Bronchus fibroblast of lung (primary cell): ENCODE measurements around the gene FLG2. TPM values are rescaled to one million over a fixed set of nuclear protein-coding genes. Genes with fewer than 3 reads are reported as not detected.

ENCODE experiments used
- total RNA-seq: library from RNA; depleted of rRNA; stranded (reverse); fragments of >200 nt; gene quantifications from 2 replicates; pipeline ENCODE4 v1.2.3, GENCODE V29; 2015

Gene FLG2
- not detected in 2 replicates for total RNA-seq

DNA sequence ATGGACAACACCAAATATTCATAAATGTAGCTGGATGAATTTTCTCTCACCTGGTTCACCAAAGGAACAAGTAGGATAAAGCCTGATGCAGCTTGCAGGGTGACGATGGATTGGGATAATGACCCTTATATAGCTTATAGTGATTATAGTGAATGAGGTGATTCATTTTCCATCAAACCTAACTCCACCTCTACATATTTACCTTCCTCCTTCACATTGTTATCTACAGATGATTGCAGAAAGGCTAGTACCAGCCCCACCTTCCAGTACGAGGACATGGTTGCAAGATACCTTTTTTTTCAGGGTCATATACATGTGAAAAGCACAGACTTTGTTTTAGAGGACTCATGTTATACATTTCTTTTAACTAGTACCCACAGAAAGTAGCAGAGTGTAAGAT is at the start of gene FLG2:
Gene FLG2 (minus strand): TSS at position 101 of the 400 bp plus-strand sequence. CDS start 1,122 bp downstream, outside the sequence.

DNA sequence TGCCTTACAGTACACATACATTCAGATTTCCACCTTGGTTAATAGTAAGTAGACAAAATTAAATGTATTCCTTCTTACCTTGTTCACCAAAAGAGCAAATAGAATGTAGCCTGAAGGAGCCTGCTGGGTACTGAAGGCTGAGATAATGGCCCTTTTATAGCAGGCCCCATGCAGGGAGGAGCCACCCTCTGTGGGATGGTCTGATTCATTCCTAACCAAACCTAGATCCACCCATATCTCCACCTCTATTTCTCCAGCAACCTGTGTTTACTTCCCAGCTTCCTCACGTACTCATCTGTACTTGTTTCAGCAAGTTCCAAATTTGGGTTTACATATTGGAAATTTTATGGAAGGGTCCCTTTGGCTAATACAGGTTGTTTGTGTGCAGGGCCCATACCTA is 34.7 kb downstream of the FLG2 start, which contains the start of gene FLG:
Gene FLG (minus strand): TSS at position 129 of the 400 bp plus-strand sequence. CDS start 9,783 bp downstream, outside the sequence.

Other genes starting within 250 kb of the FLG2 start
- gene TCHH, start 244.6 kb downstream of the FLG2 start, total RNA-seq, result not detected in 2 replicates
- gene RPTN, start 200.8 kb downstream of the FLG2 start, total RNA-seq, result not detected in 2 replicates
- gene HRNR, start 135.8 kb downstream of the FLG2 start, total RNA-seq, result not detected in 2 replicates
- gene FLG, start 34.8 kb downstream of the FLG2 start, total RNA-seq, result not detected in 2 replicates
- not detected in 2 replicates for gene CRNN, start 54.3 kb upstream of the FLG2 start, total RNA-seq
- gene LCE5A, start 150.8 kb upstream of the FLG2 start, total RNA-seq, result not detected in 2 replicates
- not detected in 2 replicates for gene CRCT1, start 154.5 kb upstream of the FLG2 start, total RNA-seq
- not detected in 2 replicates for gene LCE3E, start 206.8 kb upstream of the FLG2 start, total RNA-seq
- not detected in 2 replicates for gene LCE3D, start 220.5 kb upstream of the FLG2 start, total RNA-seq
- gene LCE3C, start 240.2 kb upstream of the FLG2 start, total RNA-seq, result not detected in 2 replicates